ENCODE results near the gene C4A.

- TF ChIP-seq CTCF (IDR thresholded peaks at IDR 0.05; ENCODE audit: insufficient read depth, low read depth, low read length) (no peak), EZH2 (IDR thresholded peaks at IDR 0.05; ENCODE audit: insufficient read depth, low read length) (no peak)
Observed at GRCh38 chr6:31945507-31946369, 36.1 kb upstream of the C4A start, which contains the start of gene CFB.

Data from astrocyte (in vitro differentiated cells and primary cell).